Hematopoietic multipotent progenitor cell treated with erythropoietin and hydrocortisone succinate and interleukin-3 and kit ligand, for 17 days (in vitro differentiated cells): ENCODE results near the gene SMTN.
A peak's percentile ranks its signal among the peaks of the same experiment; 100 is the strongest.
"Not testable (repeated sequence)": the region's sequence is repeated elsewhere in the genome, so short reads cannot be mapped to it uniquely, and the experiment has no call there.

ENCODE experiments used
- DNase-seq: peaks from one replicate; pipeline ENCODE4 v3.0.0-alpha.2; 2015; ENCODE audit warnings: low spot score

Gene SMTN

GRCh38 chr22:31080848-31081649 is at the start of gene SMTN:
SMTN (plus strand) TSS chr22:31081318; CDS start chr22:31083259, 1,941 bp downstream.
- peak; percentile 88 for DNase-seq

GRCh38 chr22:31036671-31037550 is 44.2 kb upstream of the SMTN start:
- DNase-seq = no peak

DNA sequence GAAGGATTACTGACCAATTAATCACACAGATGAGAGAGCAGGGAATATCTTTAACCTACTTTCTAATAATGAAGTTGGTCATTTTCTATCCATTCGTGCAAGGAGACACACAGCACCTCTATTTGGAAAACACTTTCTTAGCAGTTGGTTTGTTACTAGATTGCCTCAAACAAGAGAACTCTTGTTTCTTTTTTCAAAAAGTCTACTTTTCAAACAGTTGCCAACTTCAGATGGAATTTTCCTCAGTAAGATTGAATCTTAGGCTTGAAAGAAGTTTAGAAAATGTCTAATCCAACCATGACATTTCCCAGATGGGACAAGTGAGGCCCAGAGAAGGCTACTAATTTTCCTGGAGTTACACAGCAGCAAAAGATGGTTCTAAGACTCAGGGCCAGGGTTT is 42.4 kb upstream of the SMTN start:
- no peak for DNase-seq

DNA sequence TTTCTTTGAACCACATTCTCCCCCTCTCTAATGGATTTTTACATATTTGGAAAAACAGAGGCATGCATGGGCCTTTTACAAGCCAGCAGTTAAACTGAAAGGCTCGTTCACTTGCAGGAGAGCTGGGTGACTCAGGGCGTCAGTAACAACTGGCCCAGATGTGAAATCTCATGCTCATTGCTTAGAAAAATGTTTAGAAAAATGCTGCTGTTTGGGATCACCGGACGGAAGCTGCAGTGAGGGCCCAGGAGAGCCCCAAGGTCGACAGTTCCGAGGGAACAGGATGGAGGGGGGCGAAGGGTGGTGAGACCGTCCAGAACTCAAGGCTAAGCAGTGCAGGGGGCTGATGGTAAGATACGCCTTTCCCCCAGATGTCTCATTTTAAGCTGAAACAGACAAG is 41.7 kb upstream of the SMTN start:
- no peak for DNase-seq

- no peak for DNase-seq
Measured at GRCh38 chr22:31040542-31041398, 40.3 kb upstream of the SMTN start.

GRCh38 chr22:31044262-31044861 is 36.8 kb upstream of the SMTN start:
- DNase-seq = no peak

DNA sequence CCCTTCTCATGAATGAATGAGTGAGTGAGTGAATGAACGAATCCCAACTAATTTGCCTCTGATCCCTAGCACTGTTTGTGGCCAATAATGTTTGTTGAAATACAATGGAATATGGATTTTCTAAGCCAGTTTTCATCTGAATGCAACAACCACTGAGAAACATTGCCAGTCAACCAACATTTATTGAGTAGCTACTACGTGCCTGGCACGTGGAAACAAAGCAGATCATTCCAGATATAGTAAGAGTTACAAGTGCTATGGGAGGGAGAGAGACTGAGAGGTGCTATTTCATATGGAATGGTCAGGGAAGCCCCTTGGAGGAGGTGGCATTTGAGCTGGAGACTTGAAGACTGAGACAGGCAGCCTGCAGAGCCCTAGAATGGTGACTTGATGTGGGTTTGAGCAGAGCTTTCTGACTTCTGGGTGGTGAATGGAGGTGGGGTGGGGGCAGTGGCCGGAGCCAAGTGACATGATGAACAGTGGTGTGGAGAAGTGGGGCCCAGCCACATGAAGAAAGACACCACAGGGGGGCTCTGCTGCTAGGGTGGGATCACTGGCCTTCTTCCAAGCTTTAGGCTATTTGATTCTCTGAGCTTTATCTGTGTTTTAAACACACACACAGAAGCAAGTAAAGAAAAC is 35.1 kb upstream of the SMTN start:
- DNase-seq = no peak

DNA sequence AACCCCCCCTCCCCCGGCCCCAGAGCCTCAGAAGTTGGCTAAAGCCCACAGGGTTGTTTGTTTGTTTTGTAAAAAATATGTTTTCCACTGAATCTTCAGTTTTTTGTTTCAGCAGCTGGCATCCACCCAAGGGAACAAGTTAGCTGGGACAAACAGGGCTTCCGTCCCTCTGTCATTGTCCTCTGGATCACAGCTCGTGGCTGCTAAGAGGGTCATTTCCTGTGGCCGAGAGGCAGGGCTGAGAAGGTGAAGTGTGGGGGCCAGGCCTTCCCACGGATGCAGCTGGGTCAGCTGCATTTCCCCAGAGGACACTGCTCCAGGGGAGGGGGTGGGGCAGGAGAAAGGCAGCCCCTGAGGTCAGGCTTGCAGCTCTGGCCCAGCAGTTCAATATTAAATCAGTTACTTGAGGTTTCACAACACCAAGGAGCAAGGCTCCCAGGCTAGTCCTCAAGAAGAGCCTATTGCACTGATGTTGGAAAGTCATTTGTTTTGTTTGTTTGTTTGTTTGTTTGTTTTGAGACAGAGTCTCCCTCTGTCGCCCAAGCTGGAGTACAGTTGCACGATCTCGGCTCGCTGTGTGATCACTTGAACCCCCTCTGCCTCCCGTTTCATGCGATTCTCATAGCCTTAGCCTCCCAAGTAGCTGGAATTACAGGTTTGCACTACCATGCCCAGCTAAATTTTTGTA is 34.4 kb upstream of the SMTN start:
- no peak for DNase-seq

GRCh38 chr22:31048570-31048969 is 32.5 kb upstream of the SMTN start:
- no peak for DNase-seq

DNA sequence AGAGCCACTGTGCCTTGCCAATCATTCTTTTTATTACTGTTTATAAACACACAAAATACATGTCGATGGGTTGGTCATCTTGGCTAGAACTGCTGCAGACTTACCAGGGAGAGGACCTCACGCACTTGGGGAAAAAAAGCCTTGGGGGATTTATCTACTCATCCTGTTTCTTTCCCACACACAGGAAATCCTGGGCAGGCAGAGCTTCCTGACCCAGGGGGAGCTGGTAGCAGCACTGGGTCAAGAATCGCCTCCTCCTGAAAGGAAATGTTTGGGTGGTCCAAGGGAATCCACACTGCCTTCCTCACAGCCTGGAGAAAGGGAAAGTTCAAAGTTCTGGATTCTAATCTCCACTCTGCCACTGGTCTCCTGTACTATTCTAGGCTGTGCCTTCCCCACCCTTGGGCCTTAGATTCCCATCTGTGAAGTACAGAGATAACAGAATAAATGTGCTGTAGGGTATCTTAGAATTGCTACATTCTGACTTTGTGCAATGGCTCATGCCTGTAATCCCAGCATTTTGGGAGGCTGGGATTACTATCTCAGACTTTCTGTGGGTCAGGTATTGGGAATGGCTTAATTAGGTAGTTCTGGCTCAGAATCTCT is 31.2 kb upstream of the SMTN start:
- no peak for DNase-seq

DNA sequence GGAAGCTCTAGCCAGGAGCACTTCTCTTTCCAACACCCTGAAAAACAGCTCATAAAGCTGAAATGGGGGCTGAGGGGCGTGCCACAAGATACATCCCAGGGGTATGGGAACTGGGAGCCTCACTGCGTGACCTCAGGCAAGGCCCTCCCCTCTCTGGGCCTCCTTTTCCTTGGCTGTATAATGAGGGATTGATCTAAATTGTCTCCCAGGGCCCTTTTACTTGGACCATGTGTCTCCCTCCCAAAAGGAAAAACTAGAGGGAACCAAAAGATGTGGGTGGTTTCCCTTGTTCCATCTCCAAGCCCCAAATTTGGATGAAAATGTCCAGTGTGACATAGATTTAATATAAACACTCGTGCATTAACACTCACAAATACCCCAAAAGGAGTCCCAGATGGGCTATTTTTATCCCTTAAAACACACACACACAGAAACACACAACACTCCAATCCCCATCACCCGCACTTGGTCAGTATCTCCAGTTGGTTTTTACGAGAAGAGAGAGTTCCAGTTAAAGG is 25.9 kb upstream of the SMTN start:
- no peak for DNase-seq

- no peak for DNase-seq
Measured at GRCh38 chr22:31055635-31056159, 25.4 kb upstream of the SMTN start.

GRCh38 chr22:31056986-31057599 is 24.0 kb upstream of the SMTN start:
- no peak for DNase-seq

DNA sequence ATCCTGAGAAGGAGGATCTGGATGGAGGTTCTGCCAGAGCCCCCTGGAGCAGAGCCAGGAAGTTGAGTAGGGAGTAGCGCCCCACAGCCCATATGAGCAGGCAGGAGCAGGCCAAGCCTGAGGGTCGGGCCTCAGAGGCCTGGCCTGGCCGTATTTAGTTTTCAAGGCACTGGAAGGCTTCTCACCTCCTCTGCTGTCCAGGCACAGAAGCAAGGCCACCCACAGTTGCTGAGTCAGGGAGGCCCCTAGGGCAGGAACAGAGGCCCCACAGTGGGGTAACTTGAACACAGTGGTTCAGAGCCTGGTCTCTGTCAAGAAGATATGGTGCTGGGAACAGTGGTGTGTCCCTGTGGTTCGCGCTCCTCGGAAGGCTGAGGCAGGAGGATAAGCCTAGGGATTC is 21.5 kb upstream of the SMTN start:
- DNase-seq = not testable (repeated sequence)

DNA sequence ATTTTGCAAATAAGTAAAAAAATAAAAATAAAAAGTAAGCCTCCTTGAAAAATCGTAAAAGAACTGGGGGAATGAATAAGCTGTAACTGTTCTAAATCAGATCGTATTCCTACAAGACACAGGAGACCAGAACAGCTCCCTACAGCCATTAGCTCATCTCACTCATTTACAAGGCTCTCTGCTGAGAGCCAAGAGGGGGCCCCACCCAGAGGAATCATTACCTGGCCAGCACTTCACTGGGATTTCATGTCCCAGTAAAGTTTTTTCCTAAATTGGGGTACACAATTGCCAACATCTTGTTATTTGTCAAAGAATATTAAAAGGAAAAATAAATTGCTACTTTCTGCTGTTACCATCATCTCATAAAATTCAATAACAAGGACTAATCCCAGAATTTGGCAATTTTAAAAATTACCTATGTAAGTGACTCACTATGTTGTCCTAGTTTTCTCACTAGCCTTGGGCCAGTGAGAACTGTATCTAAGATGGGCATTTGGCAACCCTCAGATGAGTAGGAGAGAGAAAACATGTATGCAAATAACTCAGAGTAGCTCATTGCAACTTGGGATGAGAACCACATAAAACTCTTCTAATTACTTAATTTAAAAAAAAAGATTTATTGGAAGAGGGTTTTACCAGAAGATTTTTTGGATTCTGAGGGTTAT is 18.4 kb upstream of the SMTN start:
- DNase-seq = no peak

DNA sequence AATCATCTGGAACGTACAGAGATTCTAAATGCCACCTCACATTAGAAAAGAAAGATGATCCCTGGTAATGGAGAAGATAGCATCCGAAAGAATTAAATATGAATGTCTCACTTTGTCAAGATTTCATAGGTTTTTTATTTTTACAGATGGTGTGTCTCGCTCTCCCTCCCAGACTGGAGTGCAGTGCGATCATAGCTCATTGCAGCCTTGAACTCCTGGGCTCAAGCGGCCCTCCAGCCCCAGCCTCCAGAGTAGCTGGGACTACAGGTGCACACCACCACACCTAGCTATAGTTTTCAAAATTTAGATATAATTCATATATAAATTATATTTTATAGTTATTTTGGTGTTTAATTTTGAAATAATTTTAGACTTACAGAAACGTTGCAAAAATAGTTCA is 16.7 kb upstream of the SMTN start:
- no peak for DNase-seq

- DNase-seq = no peak
Measured at GRCh38 chr22:31068970-31069369, 12.1 kb upstream of the SMTN start.

DNA sequence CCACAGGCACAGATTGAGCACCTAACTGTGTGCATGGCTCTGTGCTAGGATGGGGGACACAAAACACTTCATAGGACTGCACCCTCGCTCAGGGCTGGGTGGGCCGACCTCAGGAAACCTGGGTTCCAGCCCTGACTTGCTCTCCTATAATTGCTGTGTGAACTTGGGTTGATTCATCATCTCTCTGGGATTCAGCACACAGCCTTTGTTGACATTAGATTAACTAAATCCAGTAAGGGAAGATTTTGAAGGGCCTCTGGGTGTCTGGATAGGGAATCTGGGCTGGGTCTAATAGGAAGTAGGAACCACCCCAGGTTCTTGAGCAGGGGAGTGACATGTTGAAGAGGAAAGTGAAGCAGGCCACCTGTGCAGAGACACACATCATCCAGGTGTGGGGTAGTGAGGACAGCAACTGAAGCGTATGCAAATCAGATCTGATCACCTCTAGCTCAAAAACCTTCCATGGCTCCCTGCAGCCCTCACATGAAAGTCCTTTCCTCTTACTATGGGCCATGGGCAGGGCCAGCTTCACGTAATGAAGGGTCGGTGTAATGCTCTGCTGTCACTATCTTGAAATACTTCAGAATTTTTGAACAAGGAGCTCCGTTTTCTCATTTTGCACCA is 11.3 kb upstream of the SMTN start:
- not testable (repeated sequence) for DNase-seq
